GM12872 (cell line): ENCODE results near the gene EXOC1.

Experiments used
- TF ChIP-seq, protein P1 (sequence below): IDR thresholded peaks from 3 replicates; pipeline ENCODE4 v1.5.1; 2011; ENCODE audit warnings: low read depth, mild to moderate bottlenecking, low read length, moderate library complexity; ENCODE audit not compliant: insufficient read depth

The EXOC1 gene

DNA sequence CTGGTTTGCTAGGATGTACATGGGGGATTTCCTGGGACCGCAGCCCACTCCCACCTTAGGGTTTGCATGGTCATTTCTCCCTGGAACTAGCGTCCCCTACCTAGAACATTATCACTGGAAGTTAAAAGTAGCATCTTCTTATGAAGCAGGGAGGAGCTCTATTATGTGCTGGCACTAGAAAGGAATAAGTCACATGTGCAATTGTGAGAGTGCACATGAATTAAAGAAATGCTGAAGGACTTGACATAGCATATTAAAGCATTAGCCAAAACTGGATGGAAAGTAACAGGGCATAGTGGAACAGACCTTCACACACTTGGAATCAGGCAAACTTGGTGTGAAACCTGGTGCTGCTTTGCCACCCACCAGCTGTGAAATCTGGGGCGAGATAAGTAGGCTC, 31.1 kb upstream of the EXOC1 start:
- TF ChIP-seq, protein P1, sequence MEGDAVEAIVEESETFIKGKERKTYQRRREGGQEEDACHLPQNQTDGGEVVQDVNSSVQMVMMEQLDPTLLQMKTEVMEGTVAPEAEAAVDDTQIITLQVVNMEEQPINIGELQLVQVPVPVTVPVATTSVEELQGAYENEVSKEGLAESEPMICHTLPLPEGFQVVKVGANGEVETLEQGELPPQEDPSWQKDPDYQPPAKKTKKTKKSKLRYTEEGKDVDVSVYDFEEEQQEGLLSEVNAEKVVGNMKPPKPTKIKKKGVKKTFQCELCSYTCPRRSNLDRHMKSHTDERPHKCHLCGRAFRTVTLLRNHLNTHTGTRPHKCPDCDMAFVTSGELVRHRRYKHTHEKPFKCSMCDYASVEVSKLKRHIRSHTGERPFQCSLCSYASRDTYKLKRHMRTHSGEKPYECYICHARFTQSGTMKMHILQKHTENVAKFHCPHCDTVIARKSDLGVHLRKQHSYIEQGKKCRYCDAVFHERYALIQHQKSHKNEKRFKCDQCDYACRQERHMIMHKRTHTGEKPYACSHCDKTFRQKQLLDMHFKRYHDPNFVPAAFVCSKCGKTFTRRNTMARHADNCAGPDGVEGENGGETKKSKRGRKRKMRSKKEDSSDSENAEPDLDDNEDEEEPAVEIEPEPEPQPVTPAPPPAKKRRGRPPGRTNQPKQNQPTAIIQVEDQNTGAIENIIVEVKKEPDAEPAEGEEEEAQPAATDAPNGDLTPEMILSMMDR = no peak

DNA sequence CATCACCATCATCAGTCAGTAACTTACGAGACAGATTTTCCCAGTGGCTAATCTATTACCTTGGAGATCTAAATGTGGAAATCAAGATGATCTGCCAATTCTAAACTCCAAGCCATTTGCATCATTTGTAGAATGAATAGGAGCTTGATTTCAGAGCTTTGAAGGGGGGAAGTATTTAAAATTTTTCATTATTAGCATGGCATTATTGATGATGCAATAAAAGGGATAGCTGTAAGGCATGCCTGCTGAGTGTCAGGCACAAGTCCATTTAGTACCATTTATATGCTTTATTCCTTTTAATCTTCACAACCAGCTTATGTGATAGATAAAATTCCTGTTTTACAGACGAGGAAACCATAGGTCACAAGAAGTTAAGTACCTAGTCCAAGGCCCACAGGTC, 28.6 kb upstream of the EXOC1 start:
- TF ChIP-seq, protein P1 = no peak

DNA sequence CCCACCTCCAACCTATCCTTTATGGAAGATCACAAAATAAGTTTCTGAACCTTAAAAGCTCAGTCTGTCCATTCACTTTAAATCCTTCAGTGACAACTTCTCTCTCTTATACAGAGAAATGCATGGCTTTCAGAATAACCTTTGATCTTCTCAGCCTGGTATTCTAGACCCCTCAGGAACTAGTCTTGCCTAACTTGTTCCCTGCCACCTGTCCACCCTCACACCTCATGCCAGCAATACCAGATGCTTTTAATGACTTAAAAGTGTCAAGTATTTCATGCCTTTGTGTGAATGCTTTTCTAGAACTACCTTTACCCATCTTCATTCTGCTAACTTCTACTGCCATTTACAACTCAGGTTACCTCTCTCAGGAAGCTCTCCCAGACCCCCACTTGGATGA, 26.5 kb upstream of the EXOC1 start:
- TF ChIP-seq, protein P1 = no peak

DNA sequence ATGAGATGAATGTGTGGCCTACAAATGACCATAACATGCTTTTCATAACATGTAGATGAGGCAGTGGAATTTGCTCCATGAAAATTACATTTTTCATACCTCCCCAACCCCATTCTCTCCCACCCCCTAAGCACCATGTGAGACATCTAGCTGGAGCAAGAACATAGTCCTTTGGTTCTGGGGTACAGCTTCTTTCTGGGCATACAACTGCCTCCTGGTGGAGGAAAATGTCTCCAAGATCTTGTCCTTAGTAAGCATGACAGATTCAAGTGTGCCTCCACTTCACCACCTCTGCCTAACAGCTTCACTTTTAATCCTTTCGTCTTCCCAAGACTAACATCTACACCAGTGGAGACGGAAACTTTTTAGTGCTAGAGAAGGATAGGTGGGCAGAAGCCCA, 25.9 kb upstream of the EXOC1 start:
- TF ChIP-seq, protein P1 = no peak; the same call in 2 of the 3 replicates

DNA sequence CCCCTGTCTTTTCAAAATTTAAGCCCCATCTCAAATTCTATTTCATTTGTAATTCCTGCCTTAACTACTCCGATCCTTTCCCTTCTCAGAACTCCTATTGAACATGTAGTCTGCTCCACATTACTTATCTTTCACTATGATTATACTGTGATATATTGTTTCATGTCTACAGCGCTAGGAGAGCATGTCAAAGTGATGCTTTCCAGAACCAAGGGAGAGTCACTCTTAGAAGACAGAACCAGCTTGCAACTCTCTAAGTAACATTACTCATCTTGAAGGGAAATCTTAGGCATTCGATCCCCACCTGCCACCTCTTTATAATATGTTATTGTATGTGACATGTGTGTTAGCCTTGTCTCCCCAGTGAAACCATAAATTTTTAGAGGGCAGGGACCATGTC, 23.4 kb upstream of the EXOC1 start:
- TF ChIP-seq, protein P1 = no peak

DNA sequence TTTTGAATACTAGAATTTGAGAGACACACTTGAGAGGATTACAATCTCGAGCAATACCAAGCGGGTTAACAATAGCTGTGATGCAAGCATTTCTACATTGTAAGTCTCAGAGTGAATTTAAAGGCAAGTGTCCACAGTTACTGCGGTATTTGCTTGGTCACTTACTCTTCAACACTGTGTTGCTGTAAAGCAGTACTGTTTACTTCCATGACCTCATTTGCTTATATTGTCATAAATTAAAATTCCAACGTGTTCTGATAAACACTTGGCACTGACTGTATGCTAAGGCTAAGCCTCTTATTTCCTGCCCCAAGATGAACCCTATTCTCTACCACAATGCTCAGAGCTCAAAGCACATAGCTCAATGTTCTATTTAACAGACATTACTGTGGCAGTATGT, 22.7 kb upstream of the EXOC1 start:
- TF ChIP-seq, protein P1 = no peak

DNA sequence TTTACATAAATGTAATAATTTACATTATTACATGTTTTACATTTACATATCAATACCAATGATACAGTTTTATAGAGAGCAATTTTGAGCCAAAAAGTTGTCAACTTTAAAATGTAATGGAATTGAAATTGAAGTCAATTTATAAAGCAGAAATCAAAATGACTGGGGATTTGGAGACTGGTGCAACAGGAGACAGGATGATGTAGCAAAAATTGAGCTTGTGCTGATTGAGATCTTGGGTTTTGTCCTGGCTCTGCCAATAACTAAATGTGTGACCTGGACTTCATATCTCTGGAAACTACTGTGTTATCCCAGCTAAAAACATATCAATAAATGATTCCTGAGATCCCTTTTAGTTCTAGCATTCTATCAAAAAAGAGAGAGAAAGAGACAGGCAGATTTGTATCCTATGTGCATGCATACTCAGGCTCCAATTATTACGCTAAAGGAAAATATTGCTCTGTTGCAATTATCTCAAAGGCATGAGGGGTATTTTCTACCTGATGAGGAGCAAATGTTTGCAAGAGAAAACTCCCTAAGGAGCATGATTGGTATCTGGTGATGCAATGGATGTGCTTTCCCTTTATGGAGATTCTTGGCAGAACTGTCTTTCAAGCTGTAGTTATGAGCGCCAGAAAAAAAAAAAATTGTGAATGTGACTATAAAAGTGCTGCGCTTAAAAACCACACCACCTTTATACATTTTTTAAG, 19.2 kb upstream of the EXOC1 start:
- TF ChIP-seq, protein P1 = no peak
